OCI-LY7 (cell line): ENCODE measurements around the gene AVPI1.

ENCODE experiments used
- CTCF ChIP-seq: fragments of 200-600 bp; sonication (generic); conservative IDR thresholded peaks from 2 replicates; pipeline ENCODE4 v1.5.1; 2014; ENCODE audit warnings: mild to moderate bottlenecking, antibody characterized with exemption, low read length, moderate library complexity, mixed read lengths
- EZH2phosphoT487 ChIP-seq: fragments of 200-600 bp; sonication (generic); IDR thresholded peaks from 2 replicates; pipeline ENCODE4 v1.6.1; 2018; ENCODE audit warnings: low read depth, borderline replicate concordance, mild to moderate bottlenecking, mixed run types, antibody characterized with exemption, low read length, moderate library complexity, mixed read lengths

GRCh38 chr10:97640174-97640867 lies 46.7 kb downstream of the AVPI1 start, which contains the start of gene PI4K2A:
- TF ChIP-seq CTCF = no peak
- TF ChIP-seq EZH2phosphoT487 = no peak
